ENCODE data around the gene RGS10.

- no peak for TF ChIP-seq CTCF (IDR thresholded peaks at IDR 0.05)
- TF ChIP-seq ZFX (IDR thresholded peaks at IDR 0.05; ENCODE audit: borderline replicate concordance): no peak
Measured at GRCh38 chr10:119466655-119467054, 75.9 kb downstream of the RGS10 start.
